Astrocyte (in vitro differentiated cells and primary cell): ENCODE results near the gene MAP3K14.

ENCODE experiments used
- CTCF ChIP-seq: IDR thresholded peaks from 2 replicates; pipeline ENCODE4 v1.5.1; 2011; ENCODE audit warnings: low read depth, mild to moderate bottlenecking, inconsistent platforms, low read length, moderate library complexity; ENCODE audit not compliant: insufficient read depth
- EZH2 ChIP-seq: IDR thresholded peaks from 2 replicates; pipeline ENCODE4 v1.6.1; 2012; ENCODE audit warnings: mild to moderate bottlenecking, low read length, inconsistent platforms; ENCODE audit not compliant: insufficient read depth

- no peak for TF ChIP-seq EZH2
- TF ChIP-seq CTCF, result no peak
These were observed 57.8 kb downstream of the MAP3K14 start for GRCh38 chr17:45258981-45259380.
